Lower leg skin (tissue), 4 donors: ENCODE results near the gene AKAP6. TPM values are rescaled to one million over a fixed set of nuclear protein-coding genes. Genes with fewer than 3 reads are reported as not detected.

ENCODE experiments used
- DNase-seq, 2 donors: peaks; one replicate each; pipeline ENCODE4 v3.0.0-alpha.2; 2019; ENCODE audit warnings: low spot score in 2 of 2
- H3K4me3 ChIP-seq: fragments of 200-600 bp; sonication (generic); 2 replicates; pipeline ENCODE4 v1.5.1; 2017; ENCODE audit warnings: mild to moderate bottlenecking, low read depth; ENCODE audit not compliant: poor library complexity, severe bottlenecking
- CTCF ChIP-seq, 3 donors: fragments of 450-650 bp; IDR thresholded peaks; one replicate each; pipeline ENCODE4 v1.5.1; 2016; ENCODE audit warnings: antibody characterized with exemption in 3 of 3, mild to moderate bottlenecking in 3 of 3, moderate library complexity in 2 of 3
- POLR2A ChIP-seq, 2 donors: fragments of 450-650 bp; IDR thresholded peaks; one replicate each; pipeline ENCODE4 v1.6.1; 2016 to 2017; ENCODE audit warnings: antibody characterized with exemption in 2 of 2, mild to moderate bottlenecking in 1 of 2, moderate library complexity in 1 of 2
- WGBS, 2 donors: methylation state at CpG; one replicate each; pipeline ENCODE4 v1.1.5; 2018; 5-methylcytosine and 5-hydroxymethylcytosine counted together
- intact Hi-C: fragments of 100-400 bp; cut with DNase I; formaldehyde crosslinking; loops from one replicate; pipeline ENCODE4 v1.15.0; 2023; ENCODE audit warnings: low total_unique reads
- total RNA-seq, 4 donors: library from RNA; depleted of rRNA; stranded (reverse); fragments of >200 nt; gene quantifications; one replicate each; pipeline ENCODE4 v1.1.0, GENCODE V29; 2016

Gene AKAP6
- total RNA-seq, 4 donors from 2014 or later = 2.3 to 13.3 (median 3.6) TPM

- TF ChIP-seq CTCF (IDR thresholded peaks at IDR 0.05) (no peak), POLR2A (IDR thresholded peaks at IDR 0.05) (no peak)
- WGBS, 2 donors = 75 to 77% methylated on average over 3 of the region's 3 CpGs
- intact Hi-C loops = no loop called here
- DNase-seq = no peak
- H3K4me3 ChIP-seq = no peak overlapping the region
Observed at GRCh38 chr14:32358781-32359180, 29.7 kb downstream of the AKAP6 start.

DNA sequence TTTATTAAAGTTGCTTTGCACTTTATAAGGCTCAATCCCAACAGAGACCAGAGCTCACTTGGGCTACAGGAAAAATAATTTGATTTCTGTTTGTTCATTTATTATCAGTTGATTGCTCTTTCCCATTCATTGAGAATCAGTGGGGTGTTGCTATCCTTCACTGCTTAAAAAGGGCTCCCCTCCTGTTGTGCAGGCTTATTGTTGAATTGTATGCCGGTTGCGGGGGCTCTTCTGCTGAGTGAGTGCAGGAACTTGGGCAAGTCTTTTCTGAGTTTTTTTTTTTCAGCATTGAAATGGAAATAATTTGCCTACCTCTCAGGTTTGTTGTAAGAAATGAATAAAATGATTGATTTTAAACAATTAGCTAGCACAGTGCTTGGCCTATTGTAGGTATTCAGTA is 32.6 kb downstream of the AKAP6 start:
- TF ChIP-seq POLR2A (IDR thresholded peaks at IDR 0.05) = no peak
- TF ChIP-seq CTCF (IDR thresholded peaks at IDR 0.05) = no peak
- intact Hi-C loops = no loop called here
- 96 to 97% methylated on average over 2 of the region's 2 CpGs for WGBS, 2 donors
- DNase-seq = no peak
- H3K4me3 ChIP-seq = no peak overlapping the region

DNA sequence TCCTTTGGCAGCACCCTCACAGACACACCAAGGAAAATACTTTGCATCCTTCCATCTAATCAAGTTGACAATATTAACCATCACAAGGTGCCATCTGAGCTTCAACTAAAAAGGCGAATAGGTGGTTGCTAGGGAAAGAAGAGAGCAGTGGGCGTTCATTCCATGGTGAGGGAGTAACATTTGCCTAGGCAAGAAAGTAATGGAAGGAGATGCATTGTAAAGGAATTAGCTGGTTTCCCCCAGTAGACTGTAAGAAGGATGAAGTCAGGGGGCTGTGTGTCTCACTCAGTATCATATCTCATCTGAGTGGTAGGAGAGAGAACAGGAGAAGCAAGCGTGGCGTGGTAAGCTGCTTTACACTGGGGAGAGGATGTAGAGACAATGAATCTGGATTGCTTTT is 34.7 kb downstream of the AKAP6 start:
- 91 to 92% methylated on average over 4 of the region's 4 CpGs for WGBS, 2 donors
- DNase-seq = no peak
- intact Hi-C loops = no loop called here
- no peak for TF ChIP-seq CTCF (IDR thresholded peaks at IDR 0.05)
- TF ChIP-seq POLR2A (IDR thresholded peaks at IDR 0.05) = no peak
- H3K4me3 ChIP-seq = no peak overlapping the region

GRCh38 chr14:32364941-32365340 is 35.8 kb downstream of the AKAP6 start:
- no peak overlapping the region for H3K4me3 ChIP-seq
- intact Hi-C loops = no loop called here
- WGBS, 2 donors = 59 to 67% methylated on average over 1 of the region's 1 CpG
- DNase-seq = no peak
- TF ChIP-seq POLR2A (IDR thresholded peaks at IDR 0.05) (no peak), CTCF (IDR thresholded peaks at IDR 0.05) (no peak)

DNA sequence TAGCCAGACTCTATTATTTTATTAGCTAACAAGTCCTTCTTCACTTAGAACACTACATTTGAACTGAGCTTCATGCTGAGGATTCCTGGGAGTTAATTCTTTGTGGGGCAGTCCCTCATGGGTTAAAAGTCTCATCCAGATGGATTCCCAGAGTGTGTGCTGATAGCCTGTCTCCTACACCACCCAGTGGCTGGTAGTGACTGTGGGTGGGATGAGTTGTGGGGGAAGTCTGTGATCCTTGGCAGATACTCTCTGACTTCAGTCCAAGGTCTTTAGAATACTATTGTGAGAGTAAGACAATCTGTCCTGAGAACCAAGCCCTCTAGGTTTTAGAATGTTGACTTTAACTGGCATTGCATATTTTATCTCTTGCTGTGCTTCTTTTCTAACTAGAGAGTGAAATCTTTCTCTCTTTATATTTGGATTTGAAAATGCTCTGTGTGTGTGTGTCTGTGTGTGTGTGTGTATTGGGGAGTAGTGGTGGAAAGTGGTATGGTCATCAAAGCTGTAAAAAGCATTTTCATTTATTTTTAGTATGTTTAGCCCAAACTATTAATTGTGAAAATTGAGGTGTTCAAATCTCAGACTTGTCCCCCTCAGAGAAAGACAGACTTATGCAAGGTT is 37.3 kb downstream of the AKAP6 start:
- DNase-seq = no peak
- intact Hi-C loops = no loop called here
- H3K4me3 ChIP-seq = no peak overlapping the region
- TF ChIP-seq POLR2A (IDR thresholded peaks at IDR 0.05) (no peak), CTCF (IDR thresholded peaks at IDR 0.05) (no peak)

DNA sequence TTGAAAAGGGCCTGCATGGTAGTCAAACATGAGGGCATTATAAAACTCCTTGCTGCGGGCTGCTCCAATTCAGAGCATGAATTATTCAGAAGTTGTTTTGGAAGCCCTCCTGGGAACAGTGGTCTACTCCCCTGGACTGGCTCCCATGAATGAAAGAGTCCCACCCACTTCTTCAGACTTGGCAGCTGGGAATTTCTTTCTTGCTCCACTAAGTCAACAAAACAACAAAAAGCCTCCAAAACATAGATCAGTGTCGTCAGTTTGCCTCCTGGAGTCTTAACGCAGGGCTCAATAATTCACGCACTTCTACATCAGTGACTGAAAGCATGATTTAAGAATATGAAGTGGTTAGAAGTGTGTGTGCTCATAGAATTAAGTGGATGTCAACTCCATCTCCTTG is 37.9 kb downstream of the AKAP6 start:
- 54 to 63% methylated on average over 4 of the region's 4 CpGs for WGBS, 2 donors

More for the DNA sequence above, 37.9 kb downstream of the AKAP6 start:
- no peak for DNase-seq
- TF ChIP-seq CTCF (IDR thresholded peaks at IDR 0.05) (no peak), POLR2A (IDR thresholded peaks at IDR 0.05) (no peak)
- intact Hi-C loops = no loop called here
- H3K4me3 ChIP-seq = no peak overlapping the region
